Ovary (tissue), 3 donors: ENCODE results near the gene SGK1.

Source experiments
- CTCF ChIP-seq, 3 donors: fragments of 450-650 bp in 2 of 3; fragments of 200-600 bp in 1 of 3; IDR thresholded peaks; one replicate each; pipeline versions ENCODE4 v1.5.1 to v1.8.0; 2016 to 2022; ENCODE audit warnings: antibody characterized with exemption in 3 of 3, mild to moderate bottlenecking in 1 of 3
- POLR2A ChIP-seq: fragments of 450-650 bp; IDR thresholded peaks from one replicate; pipeline ENCODE4 v1.6.1; 2017; ENCODE audit warnings: antibody characterized with exemption, mild to moderate bottlenecking, moderate library complexity
- donor health status: DM: no; HTN: no; CAD: no.

GRCh38 chr6:134223796-134224420 lies 94.0 kb downstream of the SGK1 start:
- no peak for TF ChIP-seq CTCF (IDR thresholded peaks at IDR 0.05)
- TF ChIP-seq POLR2A: no peak
